Esophagus muscularis mucosa (tissue), 4 donors: Measurements from ENCODE around the gene CDK14. TPM values are rescaled to one million over a fixed set of nuclear protein-coding genes. Genes with fewer than 3 reads are reported as not detected.

ENCODE experiments used
- DNase-seq: peaks from one replicate; pipeline ENCODE4 v3.0.0-alpha.2; 2017; ENCODE audit errors: extremely low spot score
- H3K27ac ChIP-seq, 4 donors: fragments of 200-600 bp; sonication (generic); replicated peaks in 1 of 4; 1 replicate in 3 of 4; 2 replicates in 1 of 4; pipeline ENCODE4 v1.5.1; 2016 to 2019; ENCODE audit warnings: mild to moderate bottlenecking in 1 of 4
- H3K27me3 ChIP-seq, 4 donors: fragments of 200-600 bp; sonication (generic); one replicate each; pipeline versions ENCODE4 v1.5.1 to v1.6.0; 2016 to 2019
- H3K36me3 ChIP-seq, 4 donors: fragments of 200-600 bp; sonication (generic); one replicate each; pipeline ENCODE4 v1.5.1; 2016 to 2019
- H3K4me1 ChIP-seq, 4 donors: fragments of 200-600 bp; sonication (generic); one replicate each; pipeline ENCODE4 v1.5.1; 2016 to 2019
- H3K4me3 ChIP-seq, 4 donors: fragments of 200-600 bp; sonication (generic); 1 replicate in 2 of 4; 2 replicates in 2 of 4; pipeline ENCODE4 v1.5.1; 2016 to 2019; ENCODE audit warnings: mild to moderate bottlenecking in 4 of 4, moderate library complexity in 1 of 4
- H3K9me3 ChIP-seq, 4 donors: fragments of 200-600 bp; sonication (generic); 1 replicate in 3 of 4; 2 replicates in 1 of 4; pipeline ENCODE4 v1.5.1; 2016 to 2019
- EP300 ChIP-seq: sonication (generic); formaldehyde crosslinking; IDR thresholded peaks from one replicate; pipeline ENCODE4 v1.6.1; 2017; ENCODE audit warnings: antibody characterized with exemption
- POLR2A ChIP-seq: fragments of 450-650 bp; IDR thresholded peaks from one replicate; pipeline ENCODE4 v1.6.1; 2017; ENCODE audit warnings: antibody characterized with exemption, moderate library complexity, mild to moderate bottlenecking, low read depth
- POLR2AphosphoS5 ChIP-seq, 2 donors: sonication (generic); formaldehyde crosslinking; IDR thresholded peaks; one replicate each; pipeline ENCODE4 v1.6.1; 2017; ENCODE audit warnings: antibody characterized with exemption in 2 of 2
- WGBS: methylation state at CpG from one replicate; pipeline ENCODE4 v1.1.5; 2018; 5-methylcytosine and 5-hydroxymethylcytosine counted together
- intact Hi-C: fragments of 100-400 bp; cut with DNase I; formaldehyde crosslinking; loops from one replicate; pipeline ENCODE4 v1.15.1; 2023
- total RNA-seq, 4 donors: library from RNA; depleted of rRNA; stranded (reverse); fragments of >200 nt; gene quantifications; one replicate each; pipeline versions ENCODE4 v1.1.0 to v1.2.1, GENCODE V29; 2016
- TF ChIP-seq, protein P1 (sequence below), 3 experiments: fragments of 200-600 bp in 2 of 3; fragments of 450-650 bp in 1 of 3; sonication (generic) in 2 of 3; IDR thresholded peaks; one replicate each; pipeline ENCODE4 v1.5.1; 2017 to 2019; ENCODE audit warnings: antibody characterized with exemption in 3 of 3, mild to moderate bottlenecking in 2 of 3, moderate library complexity in 1 of 3

CDK14 gene
- total RNA-seq, 4 donors from 2014 or later, result 9.6 to 17.7 (median 14.3) TPM

DNA sequence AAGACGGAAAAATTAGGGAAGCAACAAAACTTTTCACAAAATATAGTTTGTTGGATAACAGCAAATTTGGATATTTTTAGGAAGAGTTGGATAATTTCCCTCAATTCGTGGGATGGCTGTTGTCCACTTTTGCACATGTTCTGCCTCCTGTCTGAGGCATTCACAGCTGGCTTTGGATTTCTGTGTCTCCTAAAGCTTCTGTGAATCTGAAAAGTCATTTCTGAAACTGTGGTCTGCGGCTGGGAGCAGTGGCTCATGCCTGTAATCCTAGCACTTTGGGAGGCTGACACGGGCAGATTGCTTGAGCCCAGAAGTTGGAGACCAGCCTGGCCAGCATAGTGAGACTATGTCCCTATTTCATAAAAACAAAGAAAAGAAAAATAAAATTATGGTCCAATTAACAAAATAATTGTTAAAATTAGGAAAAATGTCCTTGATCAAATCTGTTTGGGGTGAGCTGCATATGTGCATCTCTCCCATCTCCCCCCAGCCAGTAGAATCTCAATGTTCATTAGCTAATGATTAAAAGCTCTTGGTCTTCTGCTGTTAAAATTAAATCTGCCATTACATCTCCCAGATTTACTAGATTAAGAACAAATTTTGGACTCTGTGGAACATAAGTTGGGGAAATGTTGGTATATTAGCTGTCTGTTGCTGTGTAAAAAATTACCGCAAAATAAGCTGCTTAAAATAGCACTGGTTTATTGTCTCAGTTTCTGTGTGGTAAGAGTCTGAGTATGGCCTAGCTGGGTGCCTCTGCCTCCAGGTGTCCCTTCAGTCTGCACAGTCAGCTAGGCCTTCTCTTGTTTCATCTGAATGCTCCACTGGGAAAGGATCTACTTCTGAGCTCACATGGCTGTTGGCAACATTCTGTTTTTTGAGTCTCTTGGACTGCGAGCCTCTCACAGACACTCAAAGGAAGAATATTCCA is 336.1 kb downstream of the CDK14 start:
- no peaks in the 10 kb centered on the region for H3K27me3 ChIP-seq
- TF ChIP-seq, protein P1, sequence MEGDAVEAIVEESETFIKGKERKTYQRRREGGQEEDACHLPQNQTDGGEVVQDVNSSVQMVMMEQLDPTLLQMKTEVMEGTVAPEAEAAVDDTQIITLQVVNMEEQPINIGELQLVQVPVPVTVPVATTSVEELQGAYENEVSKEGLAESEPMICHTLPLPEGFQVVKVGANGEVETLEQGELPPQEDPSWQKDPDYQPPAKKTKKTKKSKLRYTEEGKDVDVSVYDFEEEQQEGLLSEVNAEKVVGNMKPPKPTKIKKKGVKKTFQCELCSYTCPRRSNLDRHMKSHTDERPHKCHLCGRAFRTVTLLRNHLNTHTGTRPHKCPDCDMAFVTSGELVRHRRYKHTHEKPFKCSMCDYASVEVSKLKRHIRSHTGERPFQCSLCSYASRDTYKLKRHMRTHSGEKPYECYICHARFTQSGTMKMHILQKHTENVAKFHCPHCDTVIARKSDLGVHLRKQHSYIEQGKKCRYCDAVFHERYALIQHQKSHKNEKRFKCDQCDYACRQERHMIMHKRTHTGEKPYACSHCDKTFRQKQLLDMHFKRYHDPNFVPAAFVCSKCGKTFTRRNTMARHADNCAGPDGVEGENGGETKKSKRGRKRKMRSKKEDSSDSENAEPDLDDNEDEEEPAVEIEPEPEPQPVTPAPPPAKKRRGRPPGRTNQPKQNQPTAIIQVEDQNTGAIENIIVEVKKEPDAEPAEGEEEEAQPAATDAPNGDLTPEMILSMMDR (IDR thresholded peaks at IDR 0.05), result no peak
- TF ChIP-seq POLR2A (no peak), EP300 (no peak), POLR2AphosphoS5 (IDR thresholded peaks at IDR 0.05) (no peak)
- WGBS, result 86% methylated on average over 6 of the region's 6 CpGs
- no peak overlapping the region for H3K27ac ChIP-seq
- intact Hi-C loops, result loop anchor here (10.0 kb wide), 1 partner anchor 57 kb away; no protein-coding TSS in a partner anchor
- DNase-seq, result no peak
- no peaks in the 10 kb centered on the region for H3K36me3 ChIP-seq
- H3K9me3 ChIP-seq, result no peaks in the 10 kb centered on the region
- no peak overlapping the region for H3K4me3 ChIP-seq
- no peaks in the 10 kb centered on the region for H3K4me1 ChIP-seq

DNA sequence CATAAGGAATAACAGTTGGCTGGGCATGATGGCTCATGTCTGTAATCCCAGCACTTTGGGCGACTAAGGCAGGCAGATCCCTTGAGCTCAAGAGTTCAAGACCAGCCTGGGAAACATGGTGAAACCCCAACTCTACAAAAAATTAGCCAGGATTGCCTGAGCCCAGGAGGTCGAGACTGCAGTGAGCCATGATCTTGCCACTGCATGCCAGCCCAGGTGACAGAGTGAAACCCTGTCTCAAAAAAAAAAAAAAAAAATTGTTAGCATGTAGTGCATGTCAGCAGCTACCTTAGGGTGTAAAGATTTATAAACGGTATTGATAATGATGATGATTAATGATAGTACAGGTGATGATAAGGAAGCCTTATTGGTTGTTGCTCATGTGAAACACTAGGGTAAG is 336.9 kb downstream of the CDK14 start:
- TF ChIP-seq POLR2A, result no peak
- no peak for TF ChIP-seq EP300
- TF ChIP-seq, protein P1 (IDR thresholded peaks at IDR 0.05), result no peak
- no peak for TF ChIP-seq POLR2AphosphoS5 (IDR thresholded peaks at IDR 0.05)
- no peak for DNase-seq
- Histone ChIP-seq H3K36me3 (no peaks in the 10 kb centered on the region), H3K4me3 (no peak overlapping the region), H3K27me3 (no peaks in the 10 kb centered on the region), H3K27ac (no peak overlapping the region), H3K4me1 (no peaks in the 10 kb centered on the region), H3K9me3 (peaks cover 0 to 6% (median 0%) of the 10 kb centered on the region in 4 donors)
- WGBS, result 90% methylated on average over 3 of the region's 3 CpGs
- intact Hi-C loops, result loop anchor here (10.0 kb wide), 1 partner anchor 58 kb away; no protein-coding TSS in a partner anchor

DNA sequence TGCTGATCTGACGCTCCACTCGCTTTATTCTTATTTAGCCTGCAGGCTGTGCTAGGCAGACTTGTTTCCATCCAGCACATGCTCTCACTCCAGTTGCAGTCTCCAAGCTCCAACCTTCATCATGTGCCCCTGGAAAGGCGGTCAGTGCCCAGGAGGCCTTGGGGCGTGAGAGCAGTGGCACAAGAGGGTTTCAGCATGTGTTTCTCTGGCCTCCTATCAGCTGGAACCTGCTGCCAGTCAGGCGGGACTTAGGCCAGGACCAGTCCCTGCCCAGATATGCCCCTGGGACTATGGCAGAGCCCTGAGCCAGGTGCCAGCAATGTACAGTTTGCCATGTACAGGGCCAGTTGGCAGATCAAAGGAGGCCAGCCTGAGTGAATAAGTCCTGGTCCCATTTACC is 337.9 kb downstream of the CDK14 start:
- intact Hi-C loops, result loop anchor here (10.0 kb wide), 1 partner anchor 59 kb away; no protein-coding TSS in a partner anchor
- Histone ChIP-seq H3K9me3 (peaks cover 0 to 7% (median 0%) of the 10 kb centered on the region in 4 donors), H3K36me3 (no peaks in the 10 kb centered on the region), H3K4me1 (no peaks in the 10 kb centered on the region), H3K27me3 (no peaks in the 10 kb centered on the region), H3K4me3 (no peak overlapping the region), H3K27ac (no peak overlapping the region)
- TF ChIP-seq POLR2A (no peak), EP300 (no peak)
- WGBS, result 97% methylated on average over 5 of the region's 5 CpGs
- DNase-seq, result no peak

DNA sequence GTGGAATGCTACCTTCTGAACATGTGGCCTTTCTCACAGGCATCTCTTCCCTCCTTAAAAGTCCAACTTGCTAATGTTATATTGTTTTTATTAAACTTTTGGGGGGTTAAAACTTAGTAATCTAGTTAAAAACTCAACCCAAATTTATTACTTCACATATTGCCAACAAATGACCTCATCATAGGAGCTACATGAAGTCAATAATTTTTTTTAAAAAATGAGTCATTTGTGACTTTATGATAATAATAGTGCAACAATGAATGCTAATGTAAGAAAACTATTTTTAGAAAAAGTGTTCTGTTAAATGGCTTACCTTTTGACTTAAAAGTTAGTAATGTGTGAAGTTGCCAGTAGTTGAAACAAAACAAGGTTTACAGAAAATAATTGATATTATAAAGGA is 342.2 kb downstream of the CDK14 start:
- intact Hi-C loops, result loop anchor here (10.0 kb wide), 1 partner anchor 64 kb away; no protein-coding TSS in a partner anchor
- no peak overlapping the region for H3K27ac ChIP-seq
- no peaks in the 10 kb centered on the region for H3K27me3 ChIP-seq
- no peak overlapping the region for H3K4me3 ChIP-seq
- DNase-seq, result no peak
- no peaks in the 10 kb centered on the region for H3K4me1 ChIP-seq
- peaks cover 0 to 7% (median 0%) of the 10 kb centered on the region in 4 donors for H3K9me3 ChIP-seq
- TF ChIP-seq EP300 (no peak), POLR2A (no peak)
- TF ChIP-seq, protein P1 (IDR thresholded peaks at IDR 0.05), result no peak
- no peaks in the 10 kb centered on the region for H3K36me3 ChIP-seq

DNA sequence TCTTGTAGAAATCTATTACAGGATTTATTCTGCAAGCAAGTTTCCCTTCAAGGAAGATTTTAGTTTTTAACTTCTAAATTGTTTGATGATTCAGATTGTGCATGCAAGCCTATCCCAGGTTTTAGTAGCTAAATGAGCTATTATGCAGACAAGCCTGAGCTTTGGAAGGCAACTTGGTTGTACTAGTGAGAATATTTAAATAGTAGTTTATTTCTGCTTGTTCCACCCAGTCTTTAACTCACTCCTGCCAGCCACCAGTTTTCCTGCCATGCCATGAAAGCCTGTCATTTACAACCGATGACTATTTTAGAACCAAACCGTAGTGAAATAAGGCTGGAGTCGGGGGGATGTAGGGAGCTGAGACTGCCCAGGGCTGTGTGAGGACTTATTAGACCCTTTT is 343.5 kb downstream of the CDK14 start:
- no peaks in the 10 kb centered on the region for H3K36me3 ChIP-seq
- intact Hi-C loops, result loop anchor here (10.0 kb wide), 1 partner anchor 65 kb away; no protein-coding TSS in a partner anchor
- 80% methylated on average over 3 of the region's 3 CpGs for WGBS
- H3K4me3 ChIP-seq, result no peak overlapping the region
- peaks cover 0 to 6% (median 0%) of the 10 kb centered on the region in 4 donors for H3K4me1 ChIP-seq
- no peaks in the 10 kb centered on the region for H3K27me3 ChIP-seq
- no peak for DNase-seq
- H3K27ac ChIP-seq, result no peak overlapping the region
- H3K9me3 ChIP-seq, result peaks cover 0 to 7% (median 0%) of the 10 kb centered on the region in 4 donors
- TF ChIP-seq, protein P1 (IDR thresholded peaks at IDR 0.05), result no peak
- TF ChIP-seq POLR2AphosphoS5 (IDR thresholded peaks at IDR 0.05), result no peak
- TF ChIP-seq POLR2A, result no peak
- TF ChIP-seq EP300, result no peak
